Stimulated activated CD4-positive, alpha-beta T cell treated with anti-CD3 and anti-CD28 coated beads, Interleukin-2, amount 100 ng/mL, for 24 hours (primary cell): ENCODE results near the gene ENPP4.
"Not testable (repeated sequence)": the region's sequence is repeated elsewhere in the genome, so short reads cannot be mapped to it uniquely, and the experiment has no call there.

ENCODE experiments used
- DNase-seq, 2 donors: peaks; one replicate each; pipeline ENCODE4 v3.0.0-alpha.2; 2020

The ENPP4 gene, protein sequence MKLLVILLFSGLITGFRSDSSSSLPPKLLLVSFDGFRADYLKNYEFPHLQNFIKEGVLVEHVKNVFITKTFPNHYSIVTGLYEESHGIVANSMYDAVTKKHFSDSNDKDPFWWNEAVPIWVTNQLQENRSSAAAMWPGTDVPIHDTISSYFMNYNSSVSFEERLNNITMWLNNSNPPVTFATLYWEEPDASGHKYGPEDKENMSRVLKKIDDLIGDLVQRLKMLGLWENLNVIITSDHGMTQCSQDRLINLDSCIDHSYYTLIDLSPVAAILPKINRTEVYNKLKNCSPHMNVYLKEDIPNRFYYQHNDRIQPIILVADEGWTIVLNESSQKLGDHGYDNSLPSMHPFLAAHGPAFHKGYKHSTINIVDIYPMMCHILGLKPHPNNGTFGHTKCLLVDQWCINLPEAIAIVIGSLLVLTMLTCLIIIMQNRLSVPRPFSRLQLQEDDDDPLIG

DNA sequence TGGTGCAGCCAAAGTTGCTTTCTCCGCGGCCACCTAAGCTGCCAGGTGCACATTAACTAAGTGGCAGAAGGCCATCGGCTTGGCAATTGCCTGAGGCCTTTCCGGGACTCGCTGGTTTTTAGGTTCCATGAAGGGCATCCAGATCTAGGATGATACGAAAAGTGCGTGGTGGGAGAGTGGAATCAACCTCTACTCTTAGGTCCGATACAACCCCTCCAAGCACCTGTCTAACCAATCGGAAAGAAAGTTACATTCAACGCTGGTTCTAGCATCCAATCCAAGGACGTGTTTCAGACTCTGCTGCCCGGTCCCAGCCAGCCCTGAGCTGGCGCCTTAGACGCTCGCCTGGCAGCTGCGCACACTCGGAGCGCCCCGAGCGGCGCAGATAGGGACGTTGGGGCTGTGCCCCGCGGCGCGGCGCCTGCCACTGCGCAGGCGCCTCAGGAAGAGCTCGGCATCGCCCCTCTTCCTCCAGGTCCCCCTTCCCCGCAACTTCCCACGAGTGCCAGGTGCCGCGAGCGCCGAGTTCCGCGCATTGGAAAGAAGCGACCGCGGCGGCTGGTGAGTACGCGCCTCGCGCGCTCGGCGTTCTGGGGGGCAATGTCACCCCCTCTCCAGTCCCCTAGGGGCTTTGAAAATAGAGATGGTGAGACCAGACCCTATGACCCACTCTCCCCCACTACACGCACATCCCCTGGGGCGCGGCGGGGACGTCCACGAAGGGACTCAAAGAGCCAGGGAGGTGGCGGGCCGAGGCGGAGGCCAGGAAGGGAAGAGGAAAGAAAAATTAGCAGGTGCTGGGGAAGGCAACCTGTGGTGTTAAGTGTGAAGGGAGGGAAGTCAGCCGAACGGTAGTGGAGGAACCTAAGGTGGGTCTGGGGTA, at the start of gene ENPP4:
Gene ENPP4, plus strand, starts transcription at position 361 of the 883 bp plus-strand sequence. CDS start 9,595 bp downstream, outside the sequence.
- DNase-seq: peak; percentile 85 to 89

DNA sequence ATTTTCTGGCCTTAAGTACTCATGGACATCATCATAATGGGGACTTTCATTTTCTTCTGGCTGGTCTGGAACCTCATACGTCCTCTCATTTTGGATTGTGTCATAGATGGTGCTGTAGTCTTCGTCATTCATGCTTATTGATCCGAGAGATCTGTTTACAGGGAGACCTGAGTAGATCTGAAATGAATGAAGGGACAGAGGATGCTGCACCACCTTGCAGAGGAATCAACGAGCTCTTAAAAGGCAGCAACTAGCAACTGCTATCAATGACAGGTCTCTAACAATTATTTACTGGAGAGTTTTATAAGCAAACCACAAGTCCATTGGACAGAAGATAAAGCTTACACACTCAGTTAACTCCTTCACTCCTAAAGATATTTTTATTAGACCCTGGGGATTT, 49.7 kb upstream of the ENPP4 start:
- no peak for DNase-seq

DNA sequence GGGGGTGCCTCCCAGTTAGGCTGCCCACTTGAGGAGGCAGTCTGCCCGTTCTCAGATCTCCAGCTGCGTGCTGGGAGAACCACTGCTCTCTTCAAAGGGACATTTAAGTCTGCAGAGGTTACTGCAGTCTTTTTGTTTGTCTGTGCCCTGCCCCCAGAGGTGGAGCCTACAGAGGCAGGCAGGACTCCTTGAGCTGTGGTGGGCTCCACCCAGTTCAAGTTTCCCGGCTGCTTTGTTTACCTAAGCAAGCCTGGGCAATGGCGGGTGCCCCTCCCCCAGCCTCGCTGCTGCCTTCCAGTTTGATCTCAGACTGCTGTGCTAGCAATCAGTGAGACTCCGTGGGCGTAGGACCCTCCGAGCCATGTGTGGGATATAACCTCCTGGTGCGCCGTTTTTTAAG, 44.1 kb upstream of the ENPP4 start:
- not testable (repeated sequence) for DNase-seq

DNA sequence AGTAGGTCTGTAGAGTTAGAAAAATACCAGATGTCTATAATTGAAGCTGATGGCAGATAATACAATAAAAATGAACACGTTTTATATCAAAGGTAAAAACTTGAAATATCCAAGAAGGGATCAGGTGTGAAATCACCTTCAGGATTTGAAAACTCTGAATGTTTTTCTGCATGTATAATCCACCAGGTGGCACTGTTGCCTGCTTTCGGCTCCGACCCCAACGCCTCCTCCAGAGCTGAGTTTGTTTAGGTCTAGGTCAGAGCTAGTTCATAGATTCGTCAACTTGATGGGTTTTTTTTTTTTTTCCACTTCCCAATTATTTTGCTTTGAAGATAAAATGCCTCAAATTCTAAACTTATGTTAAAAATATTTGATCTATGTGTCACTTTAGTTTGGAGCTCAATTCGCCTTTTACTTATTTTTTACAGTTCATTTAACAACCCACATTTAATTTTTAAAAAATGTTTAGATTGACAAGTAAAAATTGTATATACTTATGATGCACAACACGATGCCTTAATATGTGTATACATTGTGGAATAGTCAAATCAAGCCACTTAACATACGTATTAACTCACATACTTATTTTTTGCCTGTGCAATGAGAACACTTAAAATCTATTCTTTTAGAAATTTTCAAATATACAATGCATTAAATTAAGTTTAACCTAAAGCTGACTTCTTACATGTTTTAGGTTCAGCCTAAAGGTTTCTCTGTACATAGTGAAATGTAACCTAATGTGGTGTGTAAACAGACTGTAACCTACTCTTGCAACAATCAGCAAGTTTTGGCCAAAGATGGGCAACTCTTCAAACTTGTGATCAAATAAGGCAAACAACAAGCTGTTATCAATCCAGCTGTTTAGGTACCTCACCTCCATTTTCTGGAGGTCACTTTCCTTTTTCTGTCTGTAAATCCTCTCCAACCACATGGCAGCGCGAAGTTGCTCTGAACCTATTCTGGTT, 39.4 kb upstream of the ENPP4 start:
- DNase-seq: peak; percentile 56 to 63

DNA sequence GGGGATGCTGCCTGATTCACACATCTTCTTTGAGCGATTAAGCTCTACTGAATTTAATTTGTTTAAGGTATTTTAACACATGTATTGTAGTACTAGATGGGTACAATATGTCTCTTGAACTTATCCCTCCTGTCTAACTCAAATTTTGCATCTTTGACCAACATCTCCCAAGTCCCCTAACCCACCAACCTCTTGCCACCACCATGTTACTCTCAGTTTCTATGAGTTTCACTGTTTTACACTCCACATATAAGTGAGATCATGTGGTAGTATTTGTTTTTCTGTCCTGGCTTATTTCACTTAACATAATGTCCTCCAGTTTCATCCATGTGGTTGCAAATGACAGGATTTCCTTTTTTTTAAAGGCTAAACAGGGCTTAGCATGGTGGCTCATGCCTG, 38.7 kb upstream of the ENPP4 start:
- no peak for DNase-seq

DNA sequence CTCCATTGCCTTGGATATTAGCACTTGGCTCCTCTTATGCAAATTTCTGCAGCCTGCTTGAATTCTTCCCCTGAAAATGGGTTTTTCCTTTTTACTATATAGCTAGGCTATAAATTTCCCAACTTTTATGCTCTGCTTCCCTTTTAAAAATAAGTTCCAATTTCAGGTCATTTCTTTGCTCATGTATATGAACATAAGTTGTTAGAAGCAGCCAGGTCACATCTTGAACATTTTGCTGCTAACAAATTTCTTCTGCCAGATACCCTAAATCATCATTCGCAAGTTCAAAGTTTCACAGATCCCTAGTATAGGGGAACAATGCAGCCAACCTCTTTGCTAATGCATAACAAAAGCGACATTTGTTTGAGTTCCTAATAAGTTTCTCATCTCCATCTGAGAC, 34.5 kb upstream of the ENPP4 start:
- DNase-seq: no peak

DNA sequence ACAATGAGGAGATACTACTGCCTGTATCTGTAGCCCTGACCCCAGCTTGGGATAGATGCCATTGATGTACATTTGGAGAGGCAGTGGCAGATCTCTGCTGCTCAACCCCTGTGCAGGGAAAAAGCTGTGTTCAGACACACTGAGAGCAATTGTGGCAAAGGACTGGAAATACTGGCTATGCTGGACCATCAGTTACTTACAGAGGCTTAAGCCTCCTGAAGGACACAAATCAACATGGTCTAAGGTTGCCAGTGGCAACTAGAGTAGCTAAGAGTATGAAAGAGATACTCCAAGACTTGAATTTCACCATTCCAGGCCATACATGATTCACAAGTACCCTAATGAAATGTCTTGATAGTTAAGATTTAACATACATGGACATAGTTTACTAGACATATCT, 32.4 kb upstream of the ENPP4 start:
- DNase-seq: no peak

DNA sequence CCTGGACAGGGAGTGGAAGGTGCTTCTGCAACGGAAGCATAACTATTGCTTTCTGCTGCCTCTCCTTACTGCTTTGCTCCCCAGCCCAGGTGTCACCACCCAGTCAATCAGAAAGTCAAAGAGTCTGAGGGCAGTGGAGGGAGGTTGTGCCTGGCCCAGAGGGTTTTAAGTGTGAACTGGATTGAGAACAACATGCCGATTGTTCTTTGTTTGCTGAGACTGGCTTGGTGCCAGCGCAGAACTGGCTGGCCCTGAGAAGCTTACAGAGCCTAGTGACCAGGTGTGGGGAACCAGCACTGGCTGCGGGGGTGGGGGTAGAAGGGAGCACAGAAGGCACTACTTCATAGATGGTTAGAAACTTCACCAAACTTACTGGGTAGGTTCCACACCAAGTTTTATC, 31.1 kb upstream of the ENPP4 start:
- no peak for DNase-seq

DNA sequence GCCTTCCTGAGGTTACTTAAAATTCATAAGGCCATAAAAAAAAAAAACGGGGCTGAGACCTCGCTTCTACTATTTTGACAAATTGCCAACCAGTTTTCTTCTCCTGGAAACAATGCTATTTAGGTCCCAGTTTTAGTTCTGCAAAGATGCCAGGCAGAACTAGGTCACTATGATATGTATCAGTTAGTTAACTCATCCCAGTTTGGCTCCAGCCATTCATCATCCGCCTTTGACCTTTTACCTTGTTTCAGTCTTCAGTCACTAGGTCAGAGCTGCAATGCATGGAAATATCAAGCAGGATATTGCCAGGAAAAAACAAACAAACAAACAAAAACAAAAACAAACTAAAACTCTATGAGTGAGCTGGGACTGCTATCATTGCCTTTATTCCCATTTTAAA, 29.8 kb upstream of the ENPP4 start:
- no peak for DNase-seq

DNA sequence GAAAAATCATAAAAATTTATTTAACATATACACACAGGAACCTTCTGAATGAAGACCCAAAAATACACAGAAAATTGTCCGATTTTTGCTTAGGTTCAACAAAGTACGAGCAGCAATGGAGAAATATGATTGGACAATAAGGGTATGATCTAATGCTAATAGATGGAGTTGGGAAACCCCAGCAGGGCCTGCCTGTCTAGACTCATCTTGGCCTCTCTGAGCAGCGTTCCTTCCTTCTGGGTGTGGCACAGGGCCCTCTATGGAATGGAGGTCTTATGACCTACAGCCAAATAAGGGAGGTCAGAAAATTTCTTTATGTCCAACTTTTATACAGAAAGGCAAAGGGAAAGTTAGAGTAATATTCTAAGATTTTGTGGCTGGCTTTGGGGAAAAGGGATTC, 27.7 kb upstream of the ENPP4 start:
- DNase-seq: no peak

DNA sequence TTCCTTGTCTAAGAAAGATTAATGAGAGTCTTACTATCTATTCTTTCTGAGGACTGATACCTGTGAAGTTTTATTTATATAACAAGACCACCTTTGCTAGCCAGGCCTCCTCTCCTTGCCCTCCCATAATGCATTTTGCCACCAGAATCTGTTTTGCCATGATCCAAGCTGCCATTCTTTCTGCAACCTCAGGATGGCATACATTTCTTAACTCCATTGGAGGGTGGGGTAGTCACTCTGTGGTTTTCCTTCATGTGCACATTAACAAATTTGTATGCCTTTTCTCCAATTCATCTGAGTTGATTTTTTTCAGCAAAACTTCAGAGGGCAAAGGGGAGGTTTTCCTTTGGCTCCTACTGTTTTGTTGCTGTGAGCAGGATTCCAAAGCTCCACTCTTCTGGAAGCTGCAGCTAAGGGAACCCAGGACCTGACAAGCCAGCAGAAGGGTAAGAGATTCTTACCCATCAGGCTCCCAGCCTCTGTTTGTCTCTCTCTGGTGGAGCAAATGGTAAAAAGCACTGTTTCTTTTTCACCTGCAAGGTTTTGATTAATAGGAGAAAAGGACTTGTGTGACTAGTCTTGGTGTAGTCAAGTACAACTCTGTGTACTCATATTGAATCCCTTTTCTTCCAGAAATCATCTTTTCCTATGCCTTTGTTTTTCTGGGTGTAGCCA, 26.2 kb upstream of the ENPP4 start:
- DNase-seq: no peak

DNA sequence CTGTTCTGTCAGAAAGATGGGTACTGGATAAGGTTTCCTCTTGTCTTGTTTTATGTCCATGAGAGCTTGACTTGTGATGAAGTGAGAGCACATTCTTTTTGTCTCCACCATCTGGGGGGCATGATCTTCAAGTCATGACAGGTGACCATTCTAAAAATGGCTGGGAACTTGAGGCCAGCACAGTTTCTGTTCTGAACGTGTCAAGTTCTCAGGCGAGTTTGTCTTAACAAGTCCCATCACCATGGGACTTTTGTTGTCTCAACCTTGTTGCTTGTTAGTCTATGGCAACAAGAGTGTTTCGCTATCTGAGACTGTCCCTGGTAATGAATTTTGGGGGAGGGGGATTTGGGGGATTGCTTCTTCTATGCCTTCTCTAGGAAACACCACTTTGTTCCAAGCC, 25.6 kb upstream of the ENPP4 start:
- DNase-seq: no peak

DNA sequence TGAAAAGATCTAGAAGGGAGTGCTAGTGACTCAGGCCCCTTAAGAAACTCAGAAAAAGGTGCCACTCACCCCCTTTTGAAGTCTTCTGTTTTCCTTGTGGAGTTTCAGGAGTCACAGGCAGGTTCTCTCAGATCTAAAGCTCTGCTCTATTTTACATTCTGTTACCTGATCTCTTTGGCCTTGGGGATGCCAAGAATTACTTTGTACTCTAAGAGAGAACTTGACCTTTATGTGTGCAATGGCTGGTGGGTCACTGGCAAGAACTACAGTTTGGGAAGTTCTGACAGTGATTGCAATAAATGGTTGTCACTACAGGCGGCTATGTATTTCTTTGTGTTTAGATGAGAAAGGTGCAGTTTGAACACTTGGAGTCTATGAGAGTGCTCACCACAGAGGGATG, 24.2 kb upstream of the ENPP4 start:
- DNase-seq: no peak

DNA sequence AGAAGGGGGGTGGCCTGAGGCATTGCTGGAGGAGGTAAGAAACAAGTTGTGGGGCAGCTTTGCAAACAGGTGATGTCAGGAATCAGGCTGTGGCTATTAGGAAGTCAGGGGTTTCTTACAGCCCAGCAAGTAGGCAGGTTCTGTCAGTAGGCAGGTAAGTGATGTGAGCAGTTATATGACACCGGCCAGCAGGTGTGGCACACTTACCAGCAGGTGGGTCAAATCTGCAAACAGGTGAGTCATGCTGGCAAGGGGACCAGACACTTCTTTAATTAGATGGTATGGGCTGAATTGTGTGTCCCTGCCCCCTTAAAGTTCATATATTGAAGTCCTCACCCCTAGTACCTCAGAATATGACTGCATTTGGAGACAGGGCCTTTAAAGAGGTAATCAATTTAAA, 16.4 kb upstream of the ENPP4 start:
- DNase-seq: no peak

DNA sequence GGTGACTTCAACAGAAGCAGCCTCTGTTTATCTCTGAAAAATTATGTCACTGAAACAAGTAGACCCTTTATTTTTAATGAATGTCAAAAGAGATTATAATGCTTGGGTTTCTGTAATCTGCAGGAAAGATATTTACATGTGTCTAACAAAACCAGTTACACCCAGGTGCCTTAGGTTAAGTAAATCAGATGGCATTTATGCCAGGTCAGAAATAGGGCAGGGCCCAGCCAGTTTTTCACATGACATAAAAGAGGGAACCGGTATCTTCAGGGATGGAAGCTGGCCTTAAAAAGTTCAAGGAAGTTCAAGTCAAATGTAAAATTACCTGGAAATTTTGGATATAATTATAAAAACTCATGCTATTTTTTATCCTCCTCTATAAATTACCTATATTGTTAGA, 14.2 kb upstream of the ENPP4 start:
- no peak for DNase-seq

DNA sequence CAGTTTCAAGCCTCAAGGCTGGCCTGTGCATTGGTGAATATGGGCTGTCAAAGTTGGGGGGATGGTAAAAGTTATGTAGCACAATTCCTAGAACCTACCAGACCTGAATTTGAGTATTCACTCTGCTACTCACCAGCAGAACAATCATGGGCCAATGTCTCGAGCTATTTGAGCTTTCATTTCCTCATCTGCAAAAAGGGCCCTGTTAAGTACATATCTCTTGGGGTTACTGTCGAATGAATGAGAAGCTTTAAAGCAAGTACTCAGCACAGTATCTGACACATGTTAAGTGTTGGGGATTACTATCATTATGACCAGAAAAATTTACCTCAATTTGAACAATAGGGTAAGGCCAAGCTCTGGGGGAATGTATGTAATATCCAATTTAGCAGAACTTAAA, 13.5 kb upstream of the ENPP4 start:
- no peak for DNase-seq

DNA sequence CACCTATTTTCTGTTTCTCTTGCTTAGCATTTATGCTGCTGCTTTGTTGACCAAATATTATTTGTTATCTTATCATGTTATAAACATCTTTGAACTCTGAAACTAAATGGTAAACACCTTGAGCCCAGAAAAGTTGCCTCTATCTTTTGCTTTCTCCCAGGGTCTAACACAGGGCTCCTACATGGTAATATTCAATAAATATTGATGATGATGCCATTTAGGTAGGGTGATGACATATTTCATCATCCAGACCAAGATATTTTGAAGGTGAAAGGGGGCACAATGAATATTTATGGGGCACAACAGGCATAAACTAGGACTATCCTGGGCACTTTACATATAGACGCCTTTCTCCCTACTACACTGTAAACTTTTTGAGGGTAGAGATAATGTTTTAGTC, 11.6 kb upstream of the ENPP4 start:
- DNase-seq: no peak

DNA sequence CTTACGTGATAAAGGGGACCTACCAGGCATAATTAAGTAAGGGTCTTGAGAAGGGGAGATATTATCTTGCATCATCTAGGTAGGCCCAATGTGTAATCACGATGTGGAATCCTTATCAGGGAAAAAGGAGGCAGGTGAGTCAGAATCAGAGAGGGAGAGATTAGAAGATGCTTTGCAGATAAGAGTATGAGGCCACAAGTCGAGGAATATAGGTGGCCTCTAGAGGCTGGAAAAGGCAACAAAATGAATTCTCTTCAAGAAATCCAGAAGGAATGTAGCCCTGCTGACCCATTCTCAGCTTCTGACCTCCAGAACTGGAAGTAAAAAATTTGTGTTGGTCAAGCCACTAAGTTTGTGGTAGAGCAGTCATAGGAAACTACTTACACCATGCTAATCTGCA, 11.0 kb upstream of the ENPP4 start:
- DNase-seq: no peak

DNA sequence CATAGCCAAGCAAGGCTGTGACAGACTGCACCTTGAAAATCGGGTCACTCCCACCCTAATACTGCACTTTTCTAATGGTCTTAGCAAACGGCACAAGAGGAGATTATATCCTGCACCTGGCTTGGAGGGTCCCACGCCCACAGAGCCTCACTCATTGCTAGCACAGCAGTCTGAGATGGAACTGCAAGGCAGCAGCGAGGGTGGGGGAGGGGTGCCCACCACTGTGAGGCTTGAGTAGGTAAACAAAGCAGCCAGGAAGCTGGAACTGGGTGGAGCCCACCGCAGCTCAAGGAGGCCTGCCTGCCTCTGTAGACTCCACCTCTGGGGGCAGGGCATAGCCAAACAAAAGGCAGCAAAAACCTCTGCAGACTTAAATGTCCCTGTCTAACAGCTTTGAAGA, 10.1 kb upstream of the ENPP4 start:
- not testable (repeated sequence) for DNase-seq

DNA sequence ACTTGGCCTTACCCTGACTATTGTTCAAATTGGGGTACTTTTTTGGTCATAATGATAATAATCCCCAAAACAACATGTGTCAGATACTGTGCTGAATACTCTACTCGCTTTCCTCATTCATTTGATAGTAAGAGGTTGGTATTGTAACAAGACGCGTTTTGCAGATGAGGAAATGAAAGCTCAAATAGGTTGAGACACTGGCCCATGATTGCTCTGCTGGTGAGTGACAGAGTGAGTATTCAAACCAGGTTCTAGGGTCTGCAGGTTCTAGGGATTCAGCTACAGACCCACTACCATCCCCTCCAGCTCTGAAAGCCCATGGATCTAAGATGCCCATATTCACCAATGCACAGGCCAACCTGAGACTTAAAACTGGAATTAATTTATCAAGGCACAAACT, 1.3 kb upstream of the ENPP4 start:
- no peak for DNase-seq

DNA sequence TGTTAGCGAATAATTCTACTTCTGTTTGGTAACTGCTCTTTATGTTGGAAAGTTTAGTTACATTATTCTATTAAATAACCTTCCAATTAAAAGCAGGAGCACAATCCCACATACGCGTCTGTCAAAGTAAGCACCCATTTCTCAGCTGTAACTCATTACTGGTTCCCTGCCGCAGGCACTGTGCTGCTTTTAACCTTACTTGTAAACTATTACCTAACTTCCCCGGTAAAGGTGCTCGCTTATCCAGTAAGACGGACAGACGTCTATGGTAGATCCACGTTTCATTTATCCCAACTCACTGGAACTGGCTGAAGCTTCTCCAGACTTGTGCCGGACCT, 529 bp upstream of the ENPP4 start:
- DNase-seq: no peak

DNA sequence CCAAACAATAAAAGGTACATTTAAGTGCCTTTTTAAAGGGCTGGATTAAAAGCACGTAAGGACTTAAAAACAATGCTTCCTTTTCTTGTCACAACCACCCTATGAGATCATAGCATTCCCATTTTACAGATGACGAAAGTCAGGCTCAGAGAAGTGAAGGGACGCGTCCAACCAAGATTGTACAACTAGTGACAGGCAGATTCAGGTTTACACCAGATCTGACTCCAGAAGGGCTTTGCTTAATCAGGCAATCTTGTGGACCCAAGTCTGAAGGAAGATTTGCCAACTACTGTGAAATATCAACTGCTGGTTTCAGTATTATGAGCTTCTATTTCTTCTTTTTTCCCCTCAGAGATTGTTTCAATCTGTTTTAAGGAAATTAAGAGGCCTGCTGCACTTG, 877 bp downstream of the ENPP4 start:
- no peak for DNase-seq
